ENCODE results near the gene PRRG1.
"Not testable (repeated sequence)": the region's sequence is repeated elsewhere in the genome, so short reads cannot be mapped to it uniquely, and the experiment has no call there.

The PRRG1 gene

DNA sequence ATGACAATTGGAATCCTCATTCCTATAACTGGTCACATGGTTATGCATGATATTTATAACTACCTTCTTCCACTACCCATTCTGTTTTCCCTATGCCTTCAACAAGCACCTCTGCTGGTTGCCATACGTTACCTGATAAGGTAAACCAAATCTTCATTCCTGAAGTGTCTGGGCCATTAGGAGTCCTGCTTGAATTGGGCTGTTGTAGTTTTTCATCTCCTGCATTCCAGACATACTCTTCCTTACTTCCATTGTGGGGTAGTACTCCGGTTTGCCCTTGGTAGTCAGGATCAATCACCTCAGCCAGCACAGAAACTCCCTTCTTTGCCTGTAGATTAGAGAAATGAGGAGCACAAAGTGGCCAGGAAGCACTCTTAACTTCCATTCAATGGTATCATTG, 113.2 kb downstream of the PRRG1 start:
- H3K4me3 ChIP-seq (ENCODE audit: low read depth, low read length), result peak overlapping the region; percentile 13; the same call in 1 of the 2 replicates

DNA sequence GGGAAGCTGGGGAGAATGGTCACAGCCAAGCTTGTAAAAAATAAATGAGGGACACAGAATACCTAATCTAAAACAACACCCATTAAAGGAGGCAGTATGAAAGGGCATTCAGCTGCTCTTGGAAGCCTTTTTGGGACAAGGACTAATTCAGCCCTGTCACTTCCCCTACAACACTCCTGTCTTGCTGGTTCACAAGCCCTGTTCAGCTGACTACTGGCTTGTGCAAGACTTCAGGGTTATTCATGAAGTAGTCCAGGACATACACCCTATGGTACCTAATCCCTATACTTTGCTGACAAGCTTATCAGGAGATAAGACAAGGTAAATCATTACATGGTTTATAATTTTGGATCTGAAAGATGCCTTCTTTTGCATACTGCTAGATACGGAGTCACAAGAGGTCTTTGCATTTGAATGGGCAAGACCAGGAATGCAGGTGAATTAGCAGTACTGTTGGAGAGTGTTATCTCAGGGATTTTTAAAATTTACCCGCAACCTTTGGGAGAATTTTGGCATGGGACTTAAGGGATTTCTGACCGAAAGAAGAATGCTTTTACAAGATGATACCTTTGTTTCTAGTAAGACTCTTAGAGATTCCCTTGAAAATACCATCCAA, 119.1 kb downstream of the PRRG1 start:
- Histone ChIP-seq H3K36me3 (ENCODE audit: control insufficient read depth, insufficient read depth, low read length) (peaks cover under 1% of the 10 kb centered on the region; the same call in 1 of the 2 replicates), H3K9ac (ENCODE audit: low read length) (no peak overlapping the region), H3K4me3 (ENCODE audit: low read depth, low read length) (no peak overlapping the region), H3K9me3 (ENCODE audit: control insufficient read depth, insufficient read depth, low read depth, low read length) (no peaks in the 10 kb centered on the region; the same call in 1 of the 2 replicates), H3K27ac (ENCODE audit: low read depth, low read length) (peak overlapping the region; percentile 80), H3K4me1 (ENCODE audit: control insufficient read depth, insufficient read depth, low read length) (peaks cover 22% of the 10 kb centered on the region), H3K27me3 (ENCODE audit: control insufficient read depth, insufficient read depth, low read length) (no peaks in the 10 kb centered on the region; the same call in 1 of the 2 replicates)

More for the DNA sequence above, 113.2 kb downstream of the PRRG1 start:
- peak overlapping the region; percentile 53; the same call in 1 of the 2 replicates for H3K27ac ChIP-seq (ENCODE audit: low read depth, low read length)
- no peaks in the 10 kb centered on the region; the same call in 1 of the 2 replicates for H3K27me3 ChIP-seq (ENCODE audit: control insufficient read depth, insufficient read depth, low read length)
- H3K9me3 ChIP-seq (ENCODE audit: control insufficient read depth, insufficient read depth, low read depth, low read length), result peaks cover 10% of the 10 kb centered on the region; the same call in 1 of the 2 replicates
- H3K4me1 ChIP-seq (ENCODE audit: control insufficient read depth, insufficient read depth, low read length), result peaks cover 22% of the 10 kb centered on the region
- no peak overlapping the region for H3K9ac ChIP-seq (ENCODE audit: low read length)
- H3K36me3 ChIP-seq (ENCODE audit: control insufficient read depth, insufficient read depth, low read length), result peaks cover 13% of the 10 kb centered on the region; the same call in 1 of the 2 replicates

DNA sequence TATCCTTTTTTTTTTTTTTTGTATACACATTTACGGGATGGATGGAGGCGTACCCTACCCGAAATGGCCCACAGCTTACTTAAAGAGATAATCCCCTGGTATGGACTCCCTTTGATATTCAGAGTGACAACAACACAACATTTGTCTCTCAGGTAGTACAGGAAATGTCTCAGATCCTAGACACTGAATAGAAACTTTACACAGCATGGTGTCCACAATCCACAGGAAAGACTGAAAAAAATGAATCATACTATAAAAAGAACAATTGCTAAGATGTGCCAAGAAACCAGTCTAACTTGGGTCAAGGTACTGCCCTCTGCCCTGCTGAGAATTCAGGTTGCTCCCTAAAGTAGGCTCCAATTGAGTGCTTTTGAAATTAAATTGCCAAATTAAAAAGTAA, 121.5 kb downstream of the PRRG1 start:
- Histone ChIP-seq H3K27ac (ENCODE audit: low read depth, low read length) (no peak overlapping the region), H3K4me1 (ENCODE audit: control insufficient read depth, insufficient read depth, low read length) (peaks cover 35% of the 10 kb centered on the region), H3K9me3 (ENCODE audit: control insufficient read depth, insufficient read depth, low read depth, low read length) (no peaks in the 10 kb centered on the region; the same call in 1 of the 2 replicates), H3K36me3 (ENCODE audit: control insufficient read depth, insufficient read depth, low read length) (no peaks in the 10 kb centered on the region; the same call in 1 of the 2 replicates), H3K9ac (ENCODE audit: low read length) (no peak overlapping the region), H3K27me3 (ENCODE audit: control insufficient read depth, insufficient read depth, low read length) (no peaks in the 10 kb centered on the region; the same call in 1 of the 2 replicates), H3K4me3 (ENCODE audit: low read depth, low read length) (no peak overlapping the region)

DNA sequence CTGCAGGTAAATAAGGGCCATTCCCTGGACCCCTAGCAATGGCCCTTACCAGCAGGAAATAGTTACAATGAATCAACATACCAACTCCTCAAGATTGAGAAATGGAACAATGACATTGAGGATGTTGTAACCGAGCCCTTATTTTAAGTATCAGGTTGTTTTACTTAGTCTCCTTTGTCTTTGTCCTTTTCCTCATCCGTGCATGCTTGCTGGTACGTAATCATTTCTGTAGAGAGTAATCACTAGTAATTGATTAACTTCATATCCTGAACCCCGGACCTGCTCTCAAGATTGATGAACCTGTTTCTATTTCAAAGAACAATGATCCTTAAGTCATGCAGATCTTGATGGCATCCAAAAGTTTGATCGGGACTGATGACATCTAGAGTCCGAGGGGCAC, 123.7 kb downstream of the PRRG1 start:
- Histone ChIP-seq H3K4me1 (ENCODE audit: control insufficient read depth, insufficient read depth, low read length) (peaks cover 49% of the 10 kb centered on the region), H3K27me3 (ENCODE audit: control insufficient read depth, insufficient read depth, low read length) (no peaks in the 10 kb centered on the region; the same call in 1 of the 2 replicates), H3K4me3 (ENCODE audit: low read depth, low read length) (no peak overlapping the region), H3K36me3 (ENCODE audit: control insufficient read depth, insufficient read depth, low read length) (no peaks in the 10 kb centered on the region; the same call in 1 of the 2 replicates), H3K9me3 (ENCODE audit: control insufficient read depth, insufficient read depth, low read depth, low read length) (no peaks in the 10 kb centered on the region), H3K9ac (ENCODE audit: low read length) (no peak overlapping the region), H3K27ac (ENCODE audit: low read depth, low read length) (no peak overlapping the region)

DNA sequence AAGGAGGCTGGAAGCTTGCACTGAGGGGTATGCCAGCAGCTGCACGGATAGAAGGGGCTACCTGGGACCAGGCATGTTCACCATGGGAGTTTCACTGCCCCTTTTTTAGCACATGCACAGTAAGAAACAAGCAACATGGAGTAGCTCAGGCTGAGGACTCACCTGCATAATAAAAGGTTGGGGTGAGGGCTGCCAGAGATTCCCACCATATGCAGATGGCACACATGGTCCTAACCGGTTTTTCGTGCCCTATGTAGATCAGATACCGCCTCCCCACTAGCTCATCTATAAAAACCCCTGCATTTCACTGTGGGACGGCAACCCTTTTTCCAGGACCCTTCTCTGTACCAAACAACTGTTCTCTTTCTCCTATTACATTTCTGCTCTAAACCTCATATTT, 125.3 kb downstream of the PRRG1 start:
- Histone ChIP-seq H3K4me1 (ENCODE audit: control insufficient read depth, insufficient read depth, low read length) (peaks cover 34% of the 10 kb centered on the region), H3K27ac (ENCODE audit: low read depth, low read length) (no peak overlapping the region), H3K27me3 (ENCODE audit: control insufficient read depth, insufficient read depth, low read length) (no peaks in the 10 kb centered on the region), H3K36me3 (ENCODE audit: control insufficient read depth, insufficient read depth, low read length) (no peaks in the 10 kb centered on the region; the same call in 1 of the 2 replicates), H3K9ac (ENCODE audit: low read length) (no peak overlapping the region), H3K9me3 (ENCODE audit: control insufficient read depth, insufficient read depth, low read depth, low read length) (no peaks in the 10 kb centered on the region), H3K4me3 (ENCODE audit: low read depth, low read length) (no peak overlapping the region)

DNA sequence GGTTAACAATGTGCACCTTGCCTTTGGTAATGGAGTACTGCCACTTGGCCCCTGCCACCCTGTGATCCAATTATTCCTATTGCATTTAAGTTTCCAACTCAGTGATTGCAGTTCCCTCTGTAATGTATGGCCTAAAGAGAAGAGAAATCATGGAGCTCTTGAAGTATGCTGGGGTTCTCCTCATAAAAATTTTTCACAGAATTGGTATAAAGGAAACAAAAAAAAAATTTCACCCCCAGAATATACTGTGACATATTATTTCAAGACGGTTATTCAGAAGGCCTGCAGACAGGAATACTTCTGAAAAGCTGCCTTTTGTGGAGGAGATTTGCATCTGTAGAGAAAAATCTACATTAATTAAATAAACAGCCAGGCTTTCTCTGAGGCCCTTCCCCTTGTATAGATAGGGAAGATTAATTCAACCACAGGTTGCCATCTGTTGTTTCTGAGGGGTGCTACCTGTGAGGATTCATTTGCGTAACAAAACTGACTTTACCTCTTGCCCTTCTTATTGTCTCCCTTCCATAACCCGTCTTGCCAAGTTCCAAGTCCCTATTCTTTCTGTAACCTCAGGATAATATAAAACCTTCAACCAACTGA, 127.5 kb downstream of the PRRG1 start:
- Histone ChIP-seq H3K9ac (ENCODE audit: low read length) (peak overlapping the region; percentile 54), H3K9me3 (ENCODE audit: control insufficient read depth, insufficient read depth, low read depth, low read length) (no peaks in the 10 kb centered on the region), H3K4me3 (ENCODE audit: low read depth, low read length) (peak overlapping the region; percentile 11; the same call in 1 of the 2 replicates), H3K4me1 (ENCODE audit: control insufficient read depth, insufficient read depth, low read length) (peaks cover 32% of the 10 kb centered on the region), H3K27me3 (ENCODE audit: control insufficient read depth, insufficient read depth, low read length) (no peaks in the 10 kb centered on the region), H3K36me3 (ENCODE audit: control insufficient read depth, insufficient read depth, low read length) (no peaks in the 10 kb centered on the region), H3K27ac (ENCODE audit: low read depth, low read length) (peak overlapping the region; percentile 87)

DNA sequence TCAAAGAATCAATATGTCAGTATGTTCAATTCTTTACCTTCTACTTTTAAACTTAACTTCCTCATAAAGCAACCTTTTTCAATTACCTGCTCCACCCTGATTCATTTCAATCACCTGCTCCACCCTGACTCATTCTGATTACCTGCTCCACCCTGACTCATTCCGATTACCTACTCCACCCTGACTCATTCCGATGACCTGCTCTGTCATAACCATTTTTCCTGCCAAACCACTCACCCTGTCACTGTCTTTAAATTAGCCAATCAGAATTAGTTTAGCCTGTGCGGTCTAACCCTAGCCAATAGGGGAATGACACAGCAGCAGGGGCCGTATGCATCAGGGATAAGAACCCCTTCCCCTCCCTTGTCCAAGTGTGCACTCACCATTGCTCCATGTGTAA, 135.2 kb downstream of the PRRG1 start:
- H3K9me3 ChIP-seq (ENCODE audit: control insufficient read depth, insufficient read depth, low read depth, low read length), result peaks cover 17% of the 10 kb centered on the region
- not testable (repeated sequence) for H3K27me3 ChIP-seq (ENCODE audit: control insufficient read depth, insufficient read depth, low read length)

DNA sequence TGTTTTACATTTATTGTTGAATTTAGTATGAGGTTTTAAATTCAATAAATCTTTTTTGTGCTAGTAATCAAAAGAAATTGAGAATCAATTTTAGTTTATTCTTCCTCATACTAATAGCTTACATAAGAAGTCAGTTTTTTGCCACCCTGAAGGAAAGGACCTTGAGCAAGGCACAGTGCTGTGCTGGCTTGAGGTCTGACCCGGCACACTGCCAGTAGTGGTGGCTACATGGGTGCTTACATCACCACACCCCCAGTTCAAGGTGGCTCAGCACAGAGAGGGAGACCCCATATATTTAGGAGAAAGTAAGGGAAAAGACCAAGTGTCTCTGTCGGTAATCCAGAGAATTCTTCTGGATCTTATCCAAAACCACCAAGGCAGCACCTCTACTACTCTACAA, 136.3 kb downstream of the PRRG1 start:
- H3K27me3 ChIP-seq (ENCODE audit: control insufficient read depth, insufficient read depth, low read length), result peaks cover 2% of the 10 kb centered on the region; the same call in 1 of the 2 replicates
- H3K9ac ChIP-seq (ENCODE audit: low read length), result no peak overlapping the region
- peaks cover 17% of the 10 kb centered on the region for H3K9me3 ChIP-seq (ENCODE audit: control insufficient read depth, insufficient read depth, low read depth, low read length)
- no peak overlapping the region for H3K27ac ChIP-seq (ENCODE audit: low read depth, low read length)
- no peaks in the 10 kb centered on the region for H3K4me1 ChIP-seq (ENCODE audit: control insufficient read depth, insufficient read depth, low read length)
- no peak overlapping the region for H3K4me3 ChIP-seq (ENCODE audit: low read depth, low read length)
- no peaks in the 10 kb centered on the region; the same call in 1 of the 2 replicates for H3K36me3 ChIP-seq (ENCODE audit: control insufficient read depth, insufficient read depth, low read length)

More for the DNA sequence above, 135.2 kb downstream of the PRRG1 start:
- H3K36me3 ChIP-seq (ENCODE audit: control insufficient read depth, insufficient read depth, low read length); H3K9ac ChIP-seq (ENCODE audit: low read length); H3K4me3 ChIP-seq (ENCODE audit: low read depth, low read length); H3K4me1 ChIP-seq (ENCODE audit: control insufficient read depth, insufficient read depth, low read length); H3K27ac ChIP-seq (ENCODE audit: low read depth, low read length): not testable (repeated sequence)

DNA sequence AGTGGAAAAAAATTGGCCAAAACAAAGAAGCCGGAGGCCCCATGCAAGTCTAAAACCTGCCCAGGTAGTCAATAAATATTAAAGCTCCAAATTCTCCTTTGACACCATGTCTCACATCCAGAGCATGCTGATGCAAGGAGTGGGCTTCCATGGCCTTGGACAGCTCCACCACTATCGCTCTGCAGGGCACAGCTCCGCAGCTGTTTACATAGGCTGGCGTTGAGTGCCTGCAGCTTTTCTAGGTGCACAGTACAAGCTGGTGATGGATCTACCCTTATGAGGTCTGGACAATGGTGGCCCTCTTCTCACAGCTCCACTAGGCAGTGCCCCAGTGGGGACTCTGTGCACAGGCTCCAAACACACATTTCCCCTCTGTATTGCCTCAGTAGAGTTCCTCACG, 138.1 kb downstream of the PRRG1 start:
- no peaks in the 10 kb centered on the region for H3K4me1 ChIP-seq (ENCODE audit: control insufficient read depth, insufficient read depth, low read length)
- no peaks in the 10 kb centered on the region; the same call in 1 of the 2 replicates for H3K36me3 ChIP-seq (ENCODE audit: control insufficient read depth, insufficient read depth, low read length)
- no peak overlapping the region for H3K4me3 ChIP-seq (ENCODE audit: low read depth, low read length)
- H3K9me3 ChIP-seq (ENCODE audit: control insufficient read depth, insufficient read depth, low read depth, low read length), result peaks cover 17% of the 10 kb centered on the region
- H3K27me3 ChIP-seq (ENCODE audit: control insufficient read depth, insufficient read depth, low read length), result peaks cover 2% of the 10 kb centered on the region; the same call in 1 of the 2 replicates
- no peak overlapping the region for H3K27ac ChIP-seq (ENCODE audit: low read depth, low read length)
- H3K9ac ChIP-seq (ENCODE audit: low read length), result no peak overlapping the region

DNA sequence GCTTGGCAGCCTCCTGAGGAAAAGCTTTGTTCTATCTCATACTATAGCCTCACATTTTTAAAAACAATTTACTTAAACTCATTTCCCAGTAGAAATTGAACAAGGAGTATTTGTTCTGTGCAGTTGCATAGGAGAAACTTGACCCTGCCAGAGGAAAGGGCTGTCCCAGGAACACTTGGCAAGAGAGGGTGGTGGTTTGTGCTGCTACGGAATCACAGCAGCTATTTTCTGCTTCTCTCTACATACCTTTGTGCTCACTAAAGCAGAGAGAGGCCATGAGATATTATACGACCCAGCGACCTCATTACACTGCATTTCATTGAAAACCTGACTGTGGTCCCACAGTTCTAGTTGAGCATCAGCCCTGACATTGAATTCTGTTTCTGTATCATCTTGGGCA, 139.2 kb downstream of the PRRG1 start:
- no peaks in the 10 kb centered on the region for H3K4me1 ChIP-seq (ENCODE audit: control insufficient read depth, insufficient read depth, low read length)
- no peak overlapping the region for H3K27ac ChIP-seq (ENCODE audit: low read depth, low read length)
- peaks cover 2% of the 10 kb centered on the region; the same call in 1 of the 2 replicates for H3K27me3 ChIP-seq (ENCODE audit: control insufficient read depth, insufficient read depth, low read length)
- no peak overlapping the region for H3K4me3 ChIP-seq (ENCODE audit: low read depth, low read length)
- no peaks in the 10 kb centered on the region for H3K36me3 ChIP-seq (ENCODE audit: control insufficient read depth, insufficient read depth, low read length)
- H3K9ac ChIP-seq (ENCODE audit: low read length), result no peak overlapping the region
- H3K9me3 ChIP-seq (ENCODE audit: control insufficient read depth, insufficient read depth, low read depth, low read length), result peaks cover 17% of the 10 kb centered on the region

DNA sequence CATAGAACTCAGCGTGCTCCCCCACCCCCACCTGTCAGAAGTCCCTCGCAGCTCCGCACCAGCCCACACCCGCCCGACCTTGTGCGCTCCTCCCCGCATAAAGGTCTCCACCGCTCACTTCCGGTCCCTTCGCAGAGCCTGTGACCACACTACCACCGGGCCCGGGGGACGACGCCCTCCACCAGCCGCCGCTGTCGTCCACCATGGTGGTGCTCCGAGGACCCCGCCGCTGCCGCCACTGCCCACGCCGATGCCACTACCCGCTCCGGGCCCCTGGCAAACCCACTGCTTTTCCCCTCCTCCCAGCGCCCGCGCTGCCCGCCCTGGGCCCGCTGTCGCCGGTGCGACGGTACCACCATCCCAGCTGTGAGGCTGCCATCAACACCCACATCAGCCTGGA, 142.5 kb downstream of the PRRG1 start:
- no peak overlapping the region for H3K9ac ChIP-seq (ENCODE audit: low read length)
- H3K27ac ChIP-seq (ENCODE audit: low read depth, low read length), result no peak overlapping the region
- no peak overlapping the region for H3K4me3 ChIP-seq (ENCODE audit: low read depth, low read length)
- no peaks in the 10 kb centered on the region for H3K36me3 ChIP-seq (ENCODE audit: control insufficient read depth, insufficient read depth, low read length)
- peaks cover 17% of the 10 kb centered on the region for H3K9me3 ChIP-seq (ENCODE audit: control insufficient read depth, insufficient read depth, low read depth, low read length)
- peaks cover 2% of the 10 kb centered on the region; the same call in 1 of the 2 replicates for H3K27me3 ChIP-seq (ENCODE audit: control insufficient read depth, insufficient read depth, low read length)
- H3K4me1 ChIP-seq (ENCODE audit: control insufficient read depth, insufficient read depth, low read length), result no peaks in the 10 kb centered on the region
